ENCODE data around the gene HNF1B.

GRCh38 chr17:37779554-37779953, 34.7 kb upstream of the HNF1B start:
- TF ChIP-seq POLR2AphosphoS5 (IDR thresholded peaks at IDR 0.05) (no peak), CTCF (IDR thresholded peaks at IDR 0.05) (no peak)
